GM12878 (cell line): ENCODE results near the gene ANKRD65. TPM values are rescaled to one million over a fixed set of nuclear protein-coding genes. Genes with fewer than 3 reads are reported as not detected.

Source experiments
- BHLHE40 ChIP-seq, 2 experiments: fragments of 450-650 bp in 1 of 2; IDR thresholded peaks; 2 replicates each; pipeline ENCODE4 v1.6.1; 2011 to 2017; ENCODE audit warnings: low read depth in 2 of 2, borderline replicate concordance in 1 of 2, improper control_type of control experiment in 1 of 2, low read length in 1 of 2, mild to moderate bottlenecking in 1 of 2
- EED ChIP-seq: sonication (generic); IDR thresholded peaks from 2 replicates; pipeline ENCODE4 v1.6.1; 2016; ENCODE audit warnings: antibody characterized with exemption, low read depth
- EGR1 ChIP-seq, 2 experiments: IDR thresholded peaks; 1 replicate in 1 of 2; 2 replicates in 1 of 2; pipeline ENCODE4 v1.6.1; 2011 to 2012; ENCODE audit warnings: low read depth in 2 of 2, low read length in 2 of 2, borderline replicate concordance in 1 of 2, mild to moderate bottlenecking in 1 of 2, moderate library complexity in 1 of 2
- HDAC6 ChIP-seq: fragments of 200-600 bp; sonication (generic); IDR thresholded peaks from one replicate; pipeline ENCODE4 v1.8.0; 2017; ENCODE audit warnings: antibody characterized with exemption; ENCODE audit not compliant: unreplicated experiment
- PAX8 ChIP-seq: fragments of 450-650 bp; IDR thresholded peaks from 2 replicates; pipeline ENCODE4 v1.6.1; 2017; ENCODE audit warnings: mild to moderate bottlenecking, moderate library complexity
- POLR2A ChIP-seq: IDR thresholded peaks from 2 replicates; pipeline ENCODE4 v1.6.1; 2011; ENCODE audit warnings: low read depth, mild to moderate bottlenecking, low read length
- SMARCA5 ChIP-seq: fragments of 450-650 bp; IDR thresholded peaks from 2 replicates; pipeline ENCODE4 v1.6.1; 2017; ENCODE audit warnings: mild to moderate bottlenecking
- ZSCAN29 ChIP-seq: fragments of 450-650 bp; IDR thresholded peaks from 2 replicates; pipeline ENCODE4 v1.6.1; 2017; ENCODE audit warnings: mild to moderate bottlenecking, moderate library complexity
- polyA plus RNA-seq, 11 experiments: library from polyadenylated mRNA; depleted of rRNA in 4 of 11; unstranded in 6 of 11; stranded (reverse) in 5 of 11; fragments of >200 nt; fragmentation: Nextera tagmentation in 4 of 11; fragmentation: Illumina TruSeq in 1 of 11; extraction: Ambion mirVana in 4 of 11; extraction: Trizol in 1 of 11; gene quantifications; 1 replicate in 1 of 11; 2 replicates in 10 of 11; pipeline versions ENCODE4 v1.2.1 to v1.2.3, GENCODE V29; 2011 to 2016; ENCODE audit warnings: inconsistent platforms in 2 of 11, missing spikeins in 2 of 11, low read depth in 1 of 11
- total RNA-seq, 4 experiments: library from RNA; depleted of rRNA in 3 of 4; stranded (reverse); fragments of >200 nt in 3 of 4; fragmentation: Illumina TruSeq in 1 of 4; extraction: Trizol in 1 of 4; gene quantifications; 2 replicates each; pipeline versions ENCODE4 v1.2.1 to v1.2.3, GENCODE V29; 2013 to 2021
- TF ChIP-seq, protein P1 (sequence below): fragments of 450-650 bp; IDR thresholded peaks from 2 replicates; pipeline ENCODE4 v1.6.1; 2017; ENCODE audit warnings: low read depth, mild to moderate bottlenecking, moderate library complexity
- TF ChIP-seq, protein P2 (sequence below): fragments of 450-650 bp; IDR thresholded peaks from 2 replicates; pipeline ENCODE4 v1.6.1; 2016; ENCODE audit warnings: mild to moderate bottlenecking, moderate library complexity, borderline replicate concordance
- TF ChIP-seq, protein P3 (sequence below): fragments of 150-350 bp; IDR thresholded peaks from 2 replicates; pipeline ENCODE4 v1.6.1; 2016; ENCODE audit warnings: low read depth, low read length
- TF ChIP-seq, protein P4 (sequence below): IDR thresholded peaks from 2 replicates; pipeline ENCODE4 v1.6.1; 2011; ENCODE audit warnings: borderline replicate concordance, low read depth, mild to moderate bottlenecking, moderate library complexity, low read length; ENCODE audit not compliant: insufficient read depth, poor library complexity, severe bottlenecking
- TF ChIP-seq, protein P5 (sequence below), 3 experiments: IDR thresholded peaks in 2 of 3; conservative IDR thresholded peaks in 1 of 3; 2 replicates each; pipeline ENCODE4 v1.5.1; 2011; ENCODE audit warnings: low read depth in 3 of 3, low read length in 3 of 3, mild to moderate bottlenecking in 3 of 3, control low read depth in 2 of 3, moderate library complexity in 2 of 3, inconsistent platforms in 1 of 3, mixed read lengths in 1 of 3; ENCODE audit not compliant: control insufficient read depth in 2 of 3, insufficient read depth in 1 of 3; ENCODE audit errors: extremely low read depth in 1 of 3

The ANKRD65 gene
- total and polyA plus RNA-seq, 10 of the 15 experiments (the other 5 are each of a cell fraction or from before 2014, with no cell fraction given): 0.05 to 2.8 (median 0.37) TPM

DNA sequence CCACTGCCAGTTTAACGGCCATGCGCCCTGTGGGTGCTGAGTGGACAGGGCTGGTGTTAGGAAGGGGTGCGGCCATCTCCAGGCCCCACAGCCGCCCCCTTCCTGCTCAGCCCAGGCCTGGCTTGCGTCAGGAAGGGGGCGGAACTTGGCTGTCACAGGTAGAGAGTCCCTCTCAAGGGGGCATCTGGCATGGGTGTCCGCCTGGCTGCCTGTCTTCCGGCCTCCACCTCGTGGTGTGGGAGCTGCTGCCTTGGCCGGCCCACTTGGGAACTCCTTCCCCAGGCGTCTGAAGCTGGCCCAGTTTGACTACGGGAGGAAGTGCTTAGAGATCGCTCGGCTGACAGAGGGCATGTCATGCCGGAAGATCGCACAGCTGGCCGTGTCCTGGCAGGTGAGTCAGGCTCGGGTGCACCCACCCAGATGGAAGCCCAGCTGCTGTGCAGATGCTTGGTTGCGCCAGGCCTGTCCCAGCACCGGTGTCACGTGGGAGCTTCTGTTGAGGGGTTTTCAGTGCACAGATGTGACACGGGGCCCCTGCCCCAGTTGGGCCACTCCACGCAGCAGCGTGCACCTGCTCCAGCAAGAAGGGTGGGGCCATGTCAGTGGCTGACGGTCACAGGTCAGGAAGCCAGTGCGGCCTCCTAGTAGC is 41.4 kb upstream of the ANKRD65 start (continued):
- TF ChIP-seq, protein P1, sequence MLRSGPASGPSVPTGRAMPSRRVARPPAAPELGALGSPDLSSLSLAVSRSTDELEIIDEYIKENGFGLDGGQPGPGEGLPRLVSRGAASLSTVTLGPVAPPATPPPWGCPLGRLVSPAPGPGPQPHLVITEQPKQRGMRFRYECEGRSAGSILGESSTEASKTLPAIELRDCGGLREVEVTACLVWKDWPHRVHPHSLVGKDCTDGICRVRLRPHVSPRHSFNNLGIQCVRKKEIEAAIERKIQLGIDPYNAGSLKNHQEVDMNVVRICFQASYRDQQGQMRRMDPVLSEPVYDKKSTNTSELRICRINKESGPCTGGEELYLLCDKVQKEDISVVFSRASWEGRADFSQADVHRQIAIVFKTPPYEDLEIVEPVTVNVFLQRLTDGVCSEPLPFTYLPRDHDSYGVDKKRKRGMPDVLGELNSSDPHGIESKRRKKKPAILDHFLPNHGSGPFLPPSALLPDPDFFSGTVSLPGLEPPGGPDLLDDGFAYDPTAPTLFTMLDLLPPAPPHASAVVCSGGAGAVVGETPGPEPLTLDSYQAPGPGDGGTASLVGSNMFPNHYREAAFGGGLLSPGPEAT: 0 out of 2 replicates have a peak, but pooled peaks have one; percentile 35
- TF ChIP-seq ZSCAN29 (no peak), HDAC6 (no peak), BHLHE40 (IDR thresholded peaks at IDR 0.05; ENCODE audit: borderline replicate concordance in 1 of 2, low read depth in 2 of 2, low read length in 1 of 2) (peak; percentile 30 to 75; a peak in 2 of 4 replicates), EGR1 (IDR thresholded peaks at IDR 0.05; ENCODE audit: borderline replicate concordance in 1 of 2, low read depth in 2 of 2, low read length in 2 of 2) (no peak), PAX8 (no peak), SMARCA5 (no peak), EED (no peak), POLR2A (0 out of 2 replicates have a peak, but pooled peaks have one; percentile 22)
- TF ChIP-seq, protein P2, sequence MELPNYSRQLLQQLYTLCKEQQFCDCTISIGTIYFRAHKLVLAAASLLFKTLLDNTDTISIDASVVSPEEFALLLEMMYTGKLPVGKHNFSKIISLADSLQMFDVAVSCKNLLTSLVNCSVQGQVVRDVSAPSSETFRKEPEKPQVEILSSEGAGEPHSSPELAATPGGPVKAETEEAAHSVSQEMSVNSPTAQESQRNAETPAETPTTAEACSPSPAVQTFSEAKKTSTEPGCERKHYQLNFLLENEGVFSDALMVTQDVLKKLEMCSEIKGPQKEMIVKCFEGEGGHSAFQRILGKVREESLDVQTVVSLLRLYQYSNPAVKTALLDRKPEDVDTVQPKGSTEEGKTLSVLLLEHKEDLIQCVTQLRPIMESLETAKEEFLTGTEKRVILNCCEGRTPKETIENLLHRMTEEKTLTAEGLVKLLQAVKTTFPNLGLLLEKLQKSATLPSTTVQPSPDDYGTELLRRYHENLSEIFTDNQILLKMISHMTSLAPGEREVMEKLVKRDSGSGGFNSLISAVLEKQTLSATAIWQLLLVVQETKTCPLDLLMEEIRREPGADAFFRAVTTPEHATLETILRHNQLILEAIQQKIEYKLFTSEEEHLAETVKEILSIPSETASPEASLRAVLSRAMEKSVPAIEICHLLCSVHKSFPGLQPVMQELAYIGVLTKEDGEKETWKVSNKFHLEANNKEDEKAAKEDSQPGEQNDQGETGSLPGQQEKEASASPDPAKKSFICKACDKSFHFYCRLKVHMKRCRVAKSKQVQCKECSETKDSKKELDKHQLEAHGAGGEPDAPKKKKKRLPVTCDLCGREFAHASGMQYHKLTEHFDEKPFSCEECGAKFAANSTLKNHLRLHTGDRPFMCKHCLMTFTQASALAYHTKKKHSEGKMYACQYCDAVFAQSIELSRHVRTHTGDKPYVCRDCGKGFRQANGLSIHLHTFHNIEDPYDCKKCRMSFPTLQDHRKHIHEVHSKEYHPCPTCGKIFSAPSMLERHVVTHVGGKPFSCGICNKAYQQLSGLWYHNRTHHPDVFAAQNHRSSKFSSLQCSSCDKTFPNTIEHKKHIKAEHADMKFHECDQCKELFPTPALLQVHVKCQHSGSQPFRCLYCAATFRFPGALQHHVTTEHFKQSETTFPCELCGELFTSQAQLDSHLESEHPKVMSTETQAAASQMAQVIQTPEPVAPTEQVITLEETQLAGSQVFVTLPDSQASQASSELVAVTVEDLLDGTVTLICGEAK: no peak; the same call in 1 of the 2 replicates
- TF ChIP-seq, protein P3, sequence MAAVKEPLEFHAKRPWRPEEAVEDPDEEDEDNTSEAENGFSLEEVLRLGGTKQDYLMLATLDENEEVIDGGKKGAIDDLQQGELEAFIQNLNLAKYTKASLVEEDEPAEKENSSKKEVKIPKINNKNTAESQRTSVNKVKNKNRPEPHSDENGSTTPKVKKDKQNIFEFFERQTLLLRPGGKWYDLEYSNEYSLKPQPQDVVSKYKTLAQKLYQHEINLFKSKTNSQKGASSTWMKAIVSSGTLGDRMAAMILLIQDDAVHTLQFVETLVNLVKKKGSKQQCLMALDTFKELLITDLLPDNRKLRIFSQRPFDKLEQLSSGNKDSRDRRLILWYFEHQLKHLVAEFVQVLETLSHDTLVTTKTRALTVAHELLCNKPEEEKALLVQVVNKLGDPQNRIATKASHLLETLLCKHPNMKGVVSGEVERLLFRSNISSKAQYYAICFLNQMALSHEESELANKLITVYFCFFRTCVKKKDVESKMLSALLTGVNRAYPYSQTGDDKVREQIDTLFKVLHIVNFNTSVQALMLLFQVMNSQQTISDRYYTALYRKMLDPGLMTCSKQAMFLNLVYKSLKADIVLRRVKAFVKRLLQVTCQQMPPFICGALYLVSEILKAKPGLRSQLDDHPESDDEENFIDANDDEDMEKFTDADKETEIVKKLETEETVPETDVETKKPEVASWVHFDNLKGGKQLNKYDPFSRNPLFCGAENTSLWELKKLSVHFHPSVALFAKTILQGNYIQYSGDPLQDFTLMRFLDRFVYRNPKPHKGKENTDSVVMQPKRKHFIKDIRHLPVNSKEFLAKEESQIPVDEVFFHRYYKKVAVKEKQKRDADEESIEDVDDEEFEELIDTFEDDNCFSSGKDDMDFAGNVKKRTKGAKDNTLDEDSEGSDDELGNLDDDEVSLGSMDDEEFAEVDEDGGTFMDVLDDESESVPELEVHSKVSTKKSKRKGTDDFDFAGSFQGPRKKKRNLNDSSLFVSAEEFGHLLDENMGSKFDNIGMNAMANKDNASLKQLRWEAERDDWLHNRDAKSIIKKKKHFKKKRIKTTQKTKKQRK: no peak
- TF ChIP-seq, protein P4, sequence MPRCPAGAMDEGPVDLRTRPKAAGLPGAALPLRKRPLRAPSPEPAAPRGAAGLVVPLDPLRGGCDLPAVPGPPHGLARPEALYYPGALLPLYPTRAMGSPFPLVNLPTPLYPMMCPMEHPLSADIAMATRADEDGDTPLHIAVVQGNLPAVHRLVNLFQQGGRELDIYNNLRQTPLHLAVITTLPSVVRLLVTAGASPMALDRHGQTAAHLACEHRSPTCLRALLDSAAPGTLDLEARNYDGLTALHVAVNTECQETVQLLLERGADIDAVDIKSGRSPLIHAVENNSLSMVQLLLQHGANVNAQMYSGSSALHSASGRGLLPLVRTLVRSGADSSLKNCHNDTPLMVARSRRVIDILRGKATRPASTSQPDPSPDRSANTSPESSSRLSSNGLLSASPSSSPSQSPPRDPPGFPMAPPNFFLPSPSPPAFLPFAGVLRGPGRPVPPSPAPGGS: no peak
- TF ChIP-seq, protein P5, sequence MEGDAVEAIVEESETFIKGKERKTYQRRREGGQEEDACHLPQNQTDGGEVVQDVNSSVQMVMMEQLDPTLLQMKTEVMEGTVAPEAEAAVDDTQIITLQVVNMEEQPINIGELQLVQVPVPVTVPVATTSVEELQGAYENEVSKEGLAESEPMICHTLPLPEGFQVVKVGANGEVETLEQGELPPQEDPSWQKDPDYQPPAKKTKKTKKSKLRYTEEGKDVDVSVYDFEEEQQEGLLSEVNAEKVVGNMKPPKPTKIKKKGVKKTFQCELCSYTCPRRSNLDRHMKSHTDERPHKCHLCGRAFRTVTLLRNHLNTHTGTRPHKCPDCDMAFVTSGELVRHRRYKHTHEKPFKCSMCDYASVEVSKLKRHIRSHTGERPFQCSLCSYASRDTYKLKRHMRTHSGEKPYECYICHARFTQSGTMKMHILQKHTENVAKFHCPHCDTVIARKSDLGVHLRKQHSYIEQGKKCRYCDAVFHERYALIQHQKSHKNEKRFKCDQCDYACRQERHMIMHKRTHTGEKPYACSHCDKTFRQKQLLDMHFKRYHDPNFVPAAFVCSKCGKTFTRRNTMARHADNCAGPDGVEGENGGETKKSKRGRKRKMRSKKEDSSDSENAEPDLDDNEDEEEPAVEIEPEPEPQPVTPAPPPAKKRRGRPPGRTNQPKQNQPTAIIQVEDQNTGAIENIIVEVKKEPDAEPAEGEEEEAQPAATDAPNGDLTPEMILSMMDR (IDR thresholded peaks at IDR 0.05 in 2 of 3, conservative IDR thresholded peaks at IDR 0.05 in 1 of 3; ENCODE audit: control insufficient read depth in 2 of 3, extremely low read depth in 1 of 3, insufficient read depth in 1 of 3, low read depth in 3 of 3, low read length in 3 of 3): no peak
